Myocyte (in vitro differentiated cells): ENCODE measurements around the gene PDK2. TPM values are rescaled to one million over a fixed set of nuclear protein-coding genes. Genes with fewer than 3 reads are reported as not detected.

Experiments used
- DNase-seq: peaks from one replicate; pipeline ENCODE4 v3.0.0-alpha.2; 2012; ENCODE audit warnings: low read depth
- polyA plus RNA-seq: library from polyadenylated mRNA; unstranded; fragments of >200 nt; gene quantifications from one replicate; pipeline ENCODE4 v1.2.1, GENCODE V29; 2012; ENCODE audit warnings: missing spikeins
- total RNA-seq: library from RNA; depleted of rRNA; stranded (reverse); fragments of >200 nt; gene quantifications from 2 replicates; pipeline ENCODE4 v1.2.3, GENCODE V29; 2014

PDK2 gene
- total RNA-seq = 54.4 and 61.1 TPM in 2 replicates
- polyA plus RNA-seq = 117 TPM

- peak; percentile 96 for DNase-seq
Measured at GRCh38 chr17:50094753-50095619, at the start of gene PDK2. Gene PDK2, plus strand, starts transcription at chr17:50095351. Its CDS starts 85 bp downstream, at chr17:50095436.

- no peak for DNase-seq
Measured at GRCh38 chr17:50046179-50046578, 49.0 kb upstream of the PDK2 start.

GRCh38 chr17:50046667-50047066, 48.5 kb upstream of the PDK2 start:
- DNase-seq = no peak

- no peak for DNase-seq
Measured at GRCh38 chr17:50047083-50047482, 48.1 kb upstream of the PDK2 start.

- DNase-seq = no peak
Measured at GRCh38 chr17:50047488-50048126, 47.5 kb upstream of the PDK2 start.

- no peak for DNase-seq
Measured at GRCh38 chr17:50048146-50048720, 46.9 kb upstream of the PDK2 start.

- no peak for DNase-seq
Measured at GRCh38 chr17:50048988-50049387, 46.2 kb upstream of the PDK2 start.

GRCh38 chr17:50049636-50050035, 45.5 kb upstream of the PDK2 start:
- no peak for DNase-seq

- DNase-seq = no peak
Measured at GRCh38 chr17:50050431-50051032, 44.6 kb upstream of the PDK2 start.

- DNase-seq = peak; percentile 50
Measured at GRCh38 chr17:50051082-50051576, 44.0 kb upstream of the PDK2 start.

GRCh38 chr17:50051606-50052005, 43.5 kb upstream of the PDK2 start:
- DNase-seq = no peak

- DNase-seq = no peak
Measured at GRCh38 chr17:50052241-50052796, 42.8 kb upstream of the PDK2 start.

GRCh38 chr17:50052822-50053653, 42.1 kb upstream of the PDK2 start:
- no peak for DNase-seq

GRCh38 chr17:50053654-50053960, 41.5 kb upstream of the PDK2 start:
- DNase-seq = peak; percentile 86

GRCh38 chr17:50055055-50055425, 40.1 kb upstream of the PDK2 start:
- no peak for DNase-seq

- DNase-seq = peak; percentile 97
Measured at GRCh38 chr17:50055426-50056216, 39.5 kb upstream of the PDK2 start, which contains the start of gene ITGA3. Gene ITGA3, plus strand, starts transcription at chr17:50056110. Its CDS starts 330 bp downstream, at chr17:50056440.

- DNase-seq = peak; percentile 69
Measured at GRCh38 chr17:50056217-50056960, 38.8 kb upstream of the PDK2 start.

- DNase-seq = peak; percentile 71
Measured at GRCh38 chr17:50056961-50057330, 38.2 kb upstream of the PDK2 start.

GRCh38 chr17:50057521-50057991, 37.6 kb upstream of the PDK2 start:
- DNase-seq = no peak
